Forelimb muscle (tissue), 1 donor: Measurements from ENCODE around the gene NBPF4. TPM values are rescaled to one million over a fixed set of nuclear protein-coding genes. Genes with fewer than 3 reads are reported as not detected.

Experiments
- polyA plus RNA-seq: library from polyadenylated mRNA; unstranded; fragments of 120-200 nt; gene quantifications from one replicate; pipeline ENCODE4 v1.2.1, GENCODE V29; 2013; ENCODE audit not compliant: insufficient read length

Gene NBPF4
- polyA plus RNA-seq, 1 donor: not detected

Other genes starting within 250 kb of the NBPF4 start
- gene SLC25A24, start 43.7 kb downstream of the NBPF4 start, polyA plus RNA-seq: 45.5 TPM
- not detected for gene NBPF6, start 206.3 kb upstream of the NBPF4 start, polyA plus RNA-seq